OCI-LY1 (cell line): ENCODE data around the gene SLC9A4.

Experiments used
- EZH2 ChIP-seq: fragments of 200-600 bp; sonication (generic), shearing (Covaris generic); IDR thresholded peaks from 2 replicates; pipeline ENCODE4 v1.8.0; 2017; ENCODE audit warnings: borderline replicate concordance, mixed run types, mild to moderate bottlenecking, antibody characterized with exemption, low read length, moderate library complexity, mixed read lengths
- TF ChIP-seq, protein P1 (sequence below): fragments of 200-600 bp; sonication (generic), shearing (Covaris generic); IDR thresholded peaks from 2 replicates; pipeline ENCODE4 v1.5.1; 2017; ENCODE audit warnings: mild to moderate bottlenecking, antibody characterized with exemption, low read length, moderate library complexity, mixed read lengths

DNA sequence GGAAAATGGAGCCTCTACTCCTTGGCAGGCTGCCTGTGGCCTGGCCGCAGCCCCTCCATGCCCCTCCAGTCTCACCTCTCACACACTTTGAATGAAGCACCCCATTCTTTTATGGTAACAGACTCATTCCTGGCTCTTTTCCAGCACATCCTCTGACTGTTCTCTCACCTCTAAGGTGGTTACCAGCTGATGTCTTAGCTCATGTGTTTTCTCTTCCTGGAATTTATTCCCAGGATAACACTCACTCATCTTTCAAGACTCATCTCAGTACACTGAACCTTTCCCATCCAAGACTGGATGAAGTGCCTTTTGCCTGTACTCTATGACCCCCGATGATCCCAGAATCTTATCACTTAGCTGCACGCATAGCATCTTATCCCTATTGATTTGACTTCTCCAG lies 50.6 kb downstream of the SLC9A4 start:
- TF ChIP-seq, protein P1, sequence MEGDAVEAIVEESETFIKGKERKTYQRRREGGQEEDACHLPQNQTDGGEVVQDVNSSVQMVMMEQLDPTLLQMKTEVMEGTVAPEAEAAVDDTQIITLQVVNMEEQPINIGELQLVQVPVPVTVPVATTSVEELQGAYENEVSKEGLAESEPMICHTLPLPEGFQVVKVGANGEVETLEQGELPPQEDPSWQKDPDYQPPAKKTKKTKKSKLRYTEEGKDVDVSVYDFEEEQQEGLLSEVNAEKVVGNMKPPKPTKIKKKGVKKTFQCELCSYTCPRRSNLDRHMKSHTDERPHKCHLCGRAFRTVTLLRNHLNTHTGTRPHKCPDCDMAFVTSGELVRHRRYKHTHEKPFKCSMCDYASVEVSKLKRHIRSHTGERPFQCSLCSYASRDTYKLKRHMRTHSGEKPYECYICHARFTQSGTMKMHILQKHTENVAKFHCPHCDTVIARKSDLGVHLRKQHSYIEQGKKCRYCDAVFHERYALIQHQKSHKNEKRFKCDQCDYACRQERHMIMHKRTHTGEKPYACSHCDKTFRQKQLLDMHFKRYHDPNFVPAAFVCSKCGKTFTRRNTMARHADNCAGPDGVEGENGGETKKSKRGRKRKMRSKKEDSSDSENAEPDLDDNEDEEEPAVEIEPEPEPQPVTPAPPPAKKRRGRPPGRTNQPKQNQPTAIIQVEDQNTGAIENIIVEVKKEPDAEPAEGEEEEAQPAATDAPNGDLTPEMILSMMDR, result no peak
- no peak for TF ChIP-seq EZH2
